Measurements from ENCODE around the gene PDE4D. TPM values are rescaled to one million over a fixed set of nuclear protein-coding genes. Genes with fewer than 3 reads are reported as not detected.

The PDE4D gene
- polyA plus RNA-seq, 3 donors, result 20.8 to 22.7 (median 21.8) TPM

- peak in 1 of 3 donors; percentile 33 for DNase-seq (ENCODE audit: low read depth in 3 of 3, low spot score in 2 of 3)
Observed at GRCh38 chr5:59246145-59246869, 647.2 kb downstream of the PDE4D start.

- peak in 1 of 3 donors; percentile 40 for DNase-seq (ENCODE audit: low read depth in 3 of 3, low spot score in 2 of 3)
Observed at GRCh38 chr5:59245198-59245597, 648.3 kb downstream of the PDE4D start.

GRCh38 chr5:59241552-59241951 is 652.0 kb downstream of the PDE4D start:
- DNase-seq (ENCODE audit: low read depth in 3 of 3, low spot score in 2 of 3), result no peak

- DNase-seq (ENCODE audit: low read depth in 3 of 3, low spot score in 2 of 3), result no peak
Observed at GRCh38 chr5:59241119-59241518, 652.4 kb downstream of the PDE4D start.

- DNase-seq (ENCODE audit: low read depth in 3 of 3, low spot score in 2 of 3), result no peak
Observed at GRCh38 chr5:59238126-59238902, 655.2 kb downstream of the PDE4D start.

- DNase-seq (ENCODE audit: low read depth in 3 of 3, low spot score in 2 of 3), result no peak
Observed at GRCh38 chr5:59236986-59237385, 656.5 kb downstream of the PDE4D start.

GRCh38 chr5:59236448-59236847 is 657.1 kb downstream of the PDE4D start:
- no peak for DNase-seq (ENCODE audit: low read depth in 3 of 3, low spot score in 2 of 3)

GRCh38 chr5:59234236-59234635 is 659.3 kb downstream of the PDE4D start:
- DNase-seq (ENCODE audit: low read depth in 3 of 3, low spot score in 2 of 3), result no peak

GRCh38 chr5:59231221-59231931 is 662.1 kb downstream of the PDE4D start:
- no peak for DNase-seq (ENCODE audit: low read depth in 3 of 3, low spot score in 2 of 3)

- DNase-seq (ENCODE audit: low read depth in 3 of 3, low spot score in 2 of 3), result no peak
Observed at GRCh38 chr5:59222687-59223511, 670.6 kb downstream of the PDE4D start.

- no peak for DNase-seq (ENCODE audit: low read depth in 3 of 3, low spot score in 2 of 3)
Observed at GRCh38 chr5:59221769-59222168, 671.8 kb downstream of the PDE4D start.

GRCh38 chr5:59218424-59219045 is 675.0 kb downstream of the PDE4D start:
- no peak for DNase-seq (ENCODE audit: low read depth in 3 of 3, low spot score in 2 of 3)

- no peak for DNase-seq (ENCODE audit: low read depth in 3 of 3, low spot score in 2 of 3)
Observed at GRCh38 chr5:59216841-59217240, 676.7 kb downstream of the PDE4D start.

GRCh38 chr5:59212596-59212995 is 680.9 kb downstream of the PDE4D start:
- no peak for DNase-seq (ENCODE audit: low read depth in 3 of 3, low spot score in 2 of 3)

GRCh38 chr5:59209758-59210359 is 683.7 kb downstream of the PDE4D start:
- DNase-seq (ENCODE audit: low read depth in 3 of 3, low spot score in 2 of 3), result no peak

- DNase-seq (ENCODE audit: low read depth in 3 of 3, low spot score in 2 of 3), result no peak
Observed at GRCh38 chr5:59208474-59208873, 685.1 kb downstream of the PDE4D start.

- DNase-seq (ENCODE audit: low read depth in 3 of 3, low spot score in 2 of 3), result no peak
Observed at GRCh38 chr5:59207401-59207800, 686.1 kb downstream of the PDE4D start.

- no peak for DNase-seq (ENCODE audit: low read depth in 3 of 3, low spot score in 2 of 3)
Observed at GRCh38 chr5:59206132-59206581, 687.4 kb downstream of the PDE4D start.

- no peak for DNase-seq (ENCODE audit: low read depth in 3 of 3, low spot score in 2 of 3)
Observed at GRCh38 chr5:59204114-59204897, 689.2 kb downstream of the PDE4D start.
